Iris pigment epithelial cell (primary cell): Measurements from ENCODE around the gene TTC9C.
"Not testable (repeated sequence)": the region's sequence is repeated elsewhere in the genome, so short reads cannot be mapped to it uniquely, and the experiment has no call there.

ENCODE experiments used
- DNase-seq: peaks from one replicate; pipeline ENCODE4 v3.0.0-alpha.2; 2011; ENCODE audit warnings: low read depth

Gene TTC9C

DNA sequence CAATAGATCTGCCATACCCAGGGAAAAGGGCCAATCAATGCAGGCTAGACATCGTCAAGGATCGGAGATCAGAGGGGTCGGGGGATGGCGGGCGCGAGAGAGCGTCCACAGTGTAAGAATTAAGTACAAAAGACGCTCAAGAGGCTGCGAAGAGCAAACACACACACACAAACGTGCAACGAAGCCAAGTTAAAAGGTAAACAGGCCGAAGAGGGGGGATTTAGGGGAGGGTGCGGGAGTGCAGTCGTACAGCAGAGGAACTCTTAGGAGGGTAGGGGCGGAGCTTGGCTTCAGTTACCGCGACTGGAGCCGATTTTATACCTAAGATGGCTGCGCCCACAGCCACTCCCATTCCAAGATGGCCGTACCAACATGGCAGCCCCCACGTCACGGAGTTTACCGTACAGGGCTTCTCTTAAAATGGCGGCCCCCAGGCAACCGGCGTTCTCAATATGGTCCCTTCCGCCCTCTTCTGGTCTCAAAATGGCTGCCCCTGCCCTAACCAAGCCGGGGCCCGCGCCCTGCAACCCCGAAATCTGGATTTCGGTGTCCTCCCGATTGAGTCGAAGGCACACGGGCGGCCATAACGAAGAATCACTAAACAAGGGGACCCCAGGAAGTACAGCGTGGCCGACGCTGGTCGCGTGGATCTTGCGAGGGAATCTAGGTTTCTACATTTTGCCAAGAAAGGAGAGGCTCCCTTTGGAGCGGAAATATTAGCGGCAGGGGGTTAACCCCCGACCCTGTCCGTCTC lies 18.9 kb upstream of the TTC9C start:
- DNase-seq = peak; percentile 99

DNA sequence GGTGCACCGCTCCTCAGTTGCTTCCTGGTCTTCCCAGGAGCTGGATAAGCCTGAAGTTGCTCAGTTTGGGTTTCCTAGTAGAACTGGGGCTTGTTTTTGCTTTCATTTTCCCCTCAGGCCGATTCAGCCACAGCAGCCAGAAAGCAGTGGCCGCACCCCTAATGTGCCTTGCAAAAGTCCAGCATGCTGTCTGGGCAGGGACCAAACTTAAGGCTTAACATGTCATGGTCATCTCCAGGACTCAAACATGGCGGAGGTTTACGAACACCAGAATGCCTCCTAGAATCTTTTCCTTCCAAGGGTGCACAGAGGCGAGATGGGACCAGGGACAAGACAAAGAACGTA lies 18.3 kb upstream of the TTC9C start:
- DNase-seq = peak; percentile 52

DNA sequence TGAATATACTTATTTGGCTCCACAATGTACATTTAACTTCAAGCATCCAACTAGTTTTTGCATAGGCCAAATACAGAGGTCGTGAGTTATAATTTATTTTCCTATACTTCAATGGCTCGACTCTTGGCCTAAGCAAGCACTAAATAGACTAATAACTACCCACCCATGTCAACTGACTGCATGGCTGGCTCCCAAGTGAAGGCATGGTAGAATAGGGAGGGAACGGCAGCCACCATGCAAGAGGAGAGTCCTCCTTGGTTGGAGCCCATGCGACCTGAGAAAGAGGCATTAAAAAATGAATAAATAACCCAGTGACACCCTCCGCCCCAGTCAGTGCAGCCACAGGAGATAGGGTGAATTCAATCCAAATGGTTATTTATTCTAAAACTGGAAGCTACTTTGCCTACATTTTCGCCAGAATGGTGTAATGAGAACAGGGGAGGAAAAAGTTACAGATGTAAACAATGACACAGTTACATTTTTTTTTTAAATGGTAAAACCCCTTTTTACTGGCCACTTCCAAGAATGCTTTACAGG lies 15.9 kb upstream of the TTC9C start:
- DNase-seq = no peak

DNA sequence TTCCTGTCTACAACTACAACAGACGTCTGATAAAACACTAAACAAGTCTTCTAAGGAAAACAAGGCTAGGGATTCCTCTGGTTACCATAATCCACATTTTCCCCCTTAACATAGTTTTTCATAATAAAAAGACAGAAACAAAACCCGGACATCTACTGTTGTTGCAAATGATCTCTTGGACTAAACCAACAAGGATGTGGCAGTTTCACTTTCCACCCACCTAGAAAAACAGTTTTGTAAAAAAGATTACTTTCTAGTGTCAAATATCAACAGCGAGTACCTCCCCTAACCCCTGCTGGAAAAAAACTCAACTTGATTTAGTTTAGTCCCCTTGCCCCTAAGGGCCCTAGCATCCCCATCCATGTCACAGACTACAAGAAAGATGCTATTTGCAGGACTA lies 15.4 kb upstream of the TTC9C start:
- DNase-seq = no peak

DNA sequence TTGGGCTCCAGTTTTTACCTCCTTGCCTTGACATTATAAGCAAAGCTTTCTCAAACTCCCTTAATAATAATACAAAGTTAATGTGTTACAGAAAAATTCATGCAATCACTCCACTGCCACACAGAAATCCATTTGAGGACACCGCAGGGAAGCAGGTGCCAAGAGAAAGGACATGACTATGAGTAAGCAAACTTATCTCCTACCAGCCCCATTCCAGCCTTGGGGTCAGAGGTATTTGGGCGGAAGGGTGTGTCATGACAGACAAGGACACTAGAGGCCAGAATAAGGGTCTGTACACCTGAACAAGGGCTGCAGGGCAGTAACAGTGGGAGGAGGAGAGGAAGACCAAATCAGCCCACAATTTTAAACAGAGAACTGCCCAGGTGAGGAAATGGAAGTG lies 14.9 kb upstream of the TTC9C start:
- no peak for DNase-seq

DNA sequence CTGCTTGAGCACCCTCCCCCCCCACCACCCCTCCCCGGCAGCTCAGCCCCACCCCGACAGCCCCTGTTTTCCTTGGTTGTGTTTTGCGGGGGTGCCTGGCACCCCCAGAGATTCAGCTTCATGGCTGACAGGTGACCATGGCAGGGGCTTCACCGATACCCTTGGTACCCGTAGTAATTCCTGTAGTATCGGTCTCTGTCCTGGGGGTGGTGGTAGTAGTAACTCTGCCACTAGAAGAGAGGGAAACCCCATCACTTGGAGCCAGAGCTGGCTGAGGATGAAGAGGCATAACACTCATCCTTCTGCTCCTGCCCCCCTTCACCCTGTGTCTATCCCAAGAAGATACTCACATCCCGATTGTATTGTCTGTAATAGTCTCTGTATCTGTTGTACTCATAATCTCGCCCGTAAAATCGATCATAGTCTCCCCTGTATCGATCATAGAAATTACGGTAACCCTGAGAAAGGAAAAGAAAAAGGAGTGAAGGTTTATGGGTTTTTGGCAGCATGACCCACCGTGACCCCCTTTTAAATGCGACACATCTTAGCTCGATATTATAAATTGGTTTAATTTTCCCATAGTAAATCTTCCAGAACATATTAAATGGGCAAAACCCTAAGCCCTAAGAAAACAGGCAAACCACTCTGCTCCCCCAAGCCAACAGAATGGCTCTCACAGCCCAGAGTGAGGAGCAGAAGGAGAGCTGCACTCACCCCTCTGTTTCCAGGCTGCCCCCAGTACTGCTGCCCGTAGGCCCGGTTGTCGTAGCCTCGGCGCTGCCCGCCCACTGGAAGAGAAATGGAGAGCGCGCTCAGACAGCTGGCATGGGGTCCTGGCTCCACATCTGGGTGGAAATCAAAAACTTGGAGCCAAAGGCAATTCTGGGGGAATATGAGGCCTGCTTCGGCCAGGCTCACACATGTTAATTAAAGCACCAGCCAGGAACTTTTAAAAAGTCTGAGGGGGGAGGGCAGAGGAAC lies 12.8 kb upstream of the TTC9C start:
- DNase-seq = no peak

DNA sequence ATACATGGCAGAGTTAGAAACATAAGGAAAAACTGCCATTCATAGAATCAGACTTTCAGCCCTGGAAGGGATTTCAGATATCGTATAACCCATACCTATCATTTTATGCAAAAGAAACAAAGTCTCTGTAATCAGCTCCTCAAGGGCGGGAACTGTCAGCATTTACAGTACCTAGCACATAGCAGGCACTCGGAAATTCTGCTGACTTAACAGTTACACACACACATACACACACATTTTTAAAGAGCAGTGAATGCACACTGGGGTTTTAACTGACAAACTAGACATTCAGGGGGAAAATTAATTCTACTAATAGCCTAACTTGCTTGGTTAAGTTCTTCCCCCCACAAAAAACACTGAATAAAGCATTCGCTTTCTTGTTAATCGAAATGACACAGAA lies 12.1 kb upstream of the TTC9C start:
- no peak for DNase-seq

DNA sequence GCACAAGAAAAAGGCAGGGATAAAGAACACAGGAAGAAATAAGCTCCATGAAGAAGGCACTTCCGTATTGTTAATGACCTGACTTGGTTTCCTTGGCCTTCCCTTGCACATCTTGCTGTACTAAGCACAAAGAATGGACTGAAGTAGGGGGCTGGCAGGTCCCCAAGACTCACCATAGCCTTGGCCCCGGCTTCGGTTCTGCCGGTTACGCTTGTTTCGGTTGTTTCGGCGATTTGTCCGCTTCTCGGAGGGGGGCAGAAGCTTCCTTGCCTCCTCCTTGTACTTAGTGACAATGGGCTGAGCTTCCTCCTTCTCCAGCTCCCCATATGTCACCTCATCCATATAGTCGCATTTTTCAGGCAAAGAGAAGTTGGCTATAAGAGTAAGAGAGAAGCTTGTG lies 11.5 kb upstream of the TTC9C start:
- DNase-seq = no peak

DNA sequence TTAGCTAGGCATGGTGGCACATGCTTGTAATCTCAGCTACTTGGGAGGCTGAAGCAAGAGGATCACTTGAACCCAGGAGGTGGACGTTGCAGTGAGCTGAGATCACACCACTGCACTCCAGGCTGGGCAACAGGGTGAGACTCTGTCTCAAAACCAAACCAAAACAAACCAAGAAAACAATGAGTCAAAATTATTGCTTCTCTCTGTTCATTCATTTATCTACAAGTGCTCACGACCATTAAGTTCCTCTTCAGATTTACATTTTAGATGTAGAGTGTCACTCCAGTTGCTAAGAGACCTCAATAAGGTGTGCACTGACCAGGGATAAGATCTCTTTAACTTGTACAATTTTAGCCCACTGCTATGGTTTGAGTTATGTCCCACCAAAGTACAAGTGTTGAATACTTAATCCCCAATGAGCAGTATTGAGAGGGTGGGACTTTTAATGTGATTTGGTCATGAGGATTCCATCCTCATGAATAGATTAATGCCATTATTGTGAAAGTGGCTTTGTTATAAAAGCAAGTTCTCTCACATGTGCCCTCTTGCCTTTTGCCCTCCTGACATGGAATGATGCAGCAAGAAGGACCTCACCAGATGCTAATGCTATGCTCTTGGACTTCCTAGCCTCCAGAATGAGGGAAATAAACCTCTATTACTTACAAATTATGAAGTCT lies 8.8 kb upstream of the TTC9C start:
- no peak for DNase-seq

DNA sequence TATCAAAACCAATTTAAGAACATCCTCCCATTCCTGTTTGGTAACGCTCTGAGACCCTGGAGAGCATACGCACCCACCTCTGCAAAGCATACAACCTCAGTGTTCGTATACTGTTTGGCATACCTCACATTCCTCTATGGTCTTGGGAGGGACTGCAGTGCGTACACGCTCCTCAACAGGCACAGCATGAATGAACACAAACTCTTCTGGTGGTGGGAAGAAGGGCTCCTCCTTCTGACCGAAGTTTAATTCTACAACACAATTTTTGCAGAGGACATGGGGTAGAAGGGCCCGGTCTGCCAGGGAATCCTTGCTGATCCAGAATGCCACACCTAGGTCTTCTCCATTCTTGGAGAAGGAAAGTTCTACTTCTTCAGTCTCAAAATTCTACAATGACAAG lies 6.3 kb upstream of the TTC9C start:
- DNase-seq = peak; percentile 46

DNA sequence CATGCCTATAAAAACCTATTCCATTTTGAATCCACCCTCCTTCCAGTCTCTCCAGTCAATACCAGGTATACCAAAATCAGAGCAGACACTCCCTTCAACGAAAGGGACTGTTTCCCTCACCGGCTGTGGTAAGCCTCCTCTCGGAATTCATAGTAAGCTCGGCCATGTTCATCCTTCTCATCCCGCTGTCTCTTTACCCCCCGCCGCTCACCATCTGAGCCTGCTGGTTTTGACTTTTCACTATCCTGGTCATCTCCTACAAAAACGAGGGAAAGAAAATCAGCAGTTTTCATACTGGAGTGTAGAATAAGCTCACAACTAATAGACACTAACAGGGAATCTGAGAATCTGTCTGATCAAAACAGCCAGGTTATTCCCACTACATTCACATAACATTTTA lies 4.1 kb upstream of the TTC9C start:
- DNase-seq = no peak

DNA sequence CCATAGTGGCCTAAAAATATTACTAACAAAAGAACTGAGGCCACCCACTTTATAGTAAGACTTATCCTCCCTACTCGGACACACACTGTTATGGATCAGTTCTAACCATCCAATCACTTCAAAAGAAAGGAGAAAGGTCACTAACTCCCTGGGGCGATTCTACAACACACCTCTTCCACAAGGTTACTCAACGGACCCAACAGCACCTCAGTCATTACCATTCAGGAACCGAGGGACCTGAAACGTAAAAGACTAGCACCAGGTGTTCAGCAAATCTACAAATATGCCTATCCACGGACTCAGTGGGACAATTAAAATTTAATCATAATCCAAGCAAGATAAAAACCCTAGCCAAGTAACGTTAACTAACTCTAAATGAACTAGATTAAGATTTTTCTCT lies 2.6 kb upstream of the TTC9C start:
- DNase-seq = no peak

DNA sequence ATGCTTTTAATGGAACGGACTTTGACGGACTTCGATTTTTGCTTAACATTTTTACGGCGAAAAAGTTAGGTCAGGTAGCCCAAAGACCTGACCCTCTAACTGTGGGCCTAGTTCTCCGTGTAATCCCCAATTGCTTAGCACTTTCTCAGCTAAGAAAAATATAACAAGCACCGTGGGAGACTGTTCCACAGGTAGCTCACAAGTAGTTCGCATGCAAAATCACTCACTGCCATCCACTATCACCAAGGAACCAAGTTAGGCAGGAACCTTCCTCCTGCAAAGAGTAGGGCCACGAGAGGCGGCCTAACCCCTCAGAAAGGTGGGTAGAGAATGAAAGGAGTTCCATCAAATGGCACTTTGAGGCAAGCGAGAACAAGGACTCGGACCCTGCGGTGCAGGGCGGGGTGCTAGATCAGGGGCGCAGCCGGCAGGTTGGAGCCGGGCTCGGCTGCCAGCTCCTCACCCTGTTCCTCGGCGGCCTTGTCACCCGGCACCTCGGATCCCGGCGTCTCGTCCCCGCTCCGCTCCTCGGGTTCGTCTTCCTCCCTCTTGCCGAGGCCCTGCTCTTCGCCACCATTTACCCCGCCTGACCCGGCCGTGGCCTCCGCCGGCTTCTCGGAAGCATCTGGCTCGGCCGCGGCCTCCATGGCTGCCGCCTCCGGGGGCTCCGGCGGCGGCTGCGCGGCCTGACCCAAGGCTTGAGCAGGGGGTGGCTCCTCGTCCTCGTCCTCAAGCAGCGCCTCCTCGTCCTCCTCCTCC lies 2.0 kb upstream of the TTC9C start:
- no peak for DNase-seq

DNA sequence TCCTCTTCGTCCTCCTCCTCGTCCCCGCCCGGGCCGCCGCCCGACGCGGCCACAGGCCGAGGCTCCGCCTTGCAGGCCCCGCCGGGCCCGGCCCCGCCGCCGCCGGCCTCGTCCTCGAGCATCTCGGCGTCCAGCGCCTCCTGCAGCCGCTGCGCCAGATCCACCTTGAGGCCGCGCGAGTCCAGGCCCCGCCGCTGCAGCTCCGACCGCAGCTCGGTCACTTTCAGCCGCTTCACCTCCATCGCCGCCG lies 1.4 kb upstream of the TTC9C start:
- no peak for DNase-seq

DNA sequence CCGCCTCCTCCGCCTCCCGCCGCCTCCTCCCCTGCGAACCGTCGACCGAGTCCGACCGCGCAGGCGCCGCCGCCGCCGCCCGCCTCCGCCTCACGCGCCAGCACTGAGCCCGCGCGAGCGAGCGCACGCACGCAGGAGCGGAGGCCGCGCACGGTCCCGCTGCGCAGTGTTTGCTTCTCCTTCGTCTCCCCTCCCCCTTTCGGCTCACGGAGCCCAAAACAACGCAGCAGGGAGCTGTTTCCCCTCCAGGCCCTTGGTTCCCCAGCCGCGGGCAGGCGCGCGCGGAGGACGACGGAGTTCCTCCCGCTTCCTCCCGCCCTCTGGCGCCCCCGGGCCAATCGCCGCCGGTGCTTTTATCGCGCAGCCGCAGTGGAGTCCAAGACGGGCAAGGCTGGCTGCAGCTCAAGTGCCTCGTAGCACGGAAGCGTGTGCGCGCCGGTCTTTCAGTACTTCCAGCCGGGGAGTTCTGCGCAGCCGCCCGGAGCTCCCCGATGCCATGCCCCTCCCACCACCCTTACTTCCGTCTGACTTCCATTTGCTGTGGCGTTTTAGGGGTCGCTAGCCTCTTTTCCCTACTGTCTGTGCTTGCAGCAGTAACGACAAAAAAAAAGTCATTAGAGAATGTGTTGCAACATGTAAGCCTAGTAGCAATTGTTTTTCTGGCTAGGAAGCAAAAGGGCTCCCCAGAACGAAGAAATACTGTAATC lies 968 bp upstream of the TTC9C start, which contains the start of gene HNRNPUL2:
Gene HNRNPUL2 (minus strand): TSS at position 293 of the 707 bp plus-strand sequence. CDS start 301 bp downstream, outside the sequence.
- peak; percentile 99 for DNase-seq

DNA sequence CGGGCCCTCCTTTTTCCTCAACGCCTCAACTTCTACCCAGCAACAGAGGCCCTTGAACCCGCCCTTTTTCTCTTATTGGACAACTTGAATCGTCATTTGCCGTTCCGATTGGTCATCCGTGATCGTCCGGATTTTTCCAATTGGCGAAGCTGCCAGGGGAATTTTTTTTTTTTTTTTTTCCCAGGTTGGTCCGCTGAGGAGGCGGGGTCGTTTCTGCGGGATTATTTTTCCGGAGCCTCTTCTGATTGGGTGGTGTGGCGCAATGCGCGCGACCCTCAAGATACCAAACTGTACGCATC lies 465 bp upstream of the TTC9C start:
- peak; percentile 97 for DNase-seq

DNA sequence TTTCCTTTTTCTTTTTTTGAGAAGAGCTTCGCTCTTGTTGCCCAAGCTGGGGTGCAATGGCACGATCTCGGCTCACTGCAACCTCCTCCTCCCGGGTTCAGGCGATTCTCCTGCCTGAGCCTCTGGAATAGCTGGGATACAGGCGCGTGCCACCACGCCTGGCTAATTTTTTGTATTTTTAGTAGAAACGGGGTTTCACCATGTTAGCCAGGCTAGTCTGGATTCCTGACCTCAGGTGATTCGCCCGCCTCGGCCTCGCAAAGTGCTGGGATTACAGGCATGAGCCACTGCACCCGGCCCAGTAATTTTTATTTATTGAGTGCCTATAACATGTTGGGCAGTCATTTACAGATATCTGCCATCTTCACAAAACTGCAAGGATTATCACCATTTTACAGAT lies 1.8 kb downstream of the TTC9C start:
- DNase-seq = not testable (repeated sequence)

DNA sequence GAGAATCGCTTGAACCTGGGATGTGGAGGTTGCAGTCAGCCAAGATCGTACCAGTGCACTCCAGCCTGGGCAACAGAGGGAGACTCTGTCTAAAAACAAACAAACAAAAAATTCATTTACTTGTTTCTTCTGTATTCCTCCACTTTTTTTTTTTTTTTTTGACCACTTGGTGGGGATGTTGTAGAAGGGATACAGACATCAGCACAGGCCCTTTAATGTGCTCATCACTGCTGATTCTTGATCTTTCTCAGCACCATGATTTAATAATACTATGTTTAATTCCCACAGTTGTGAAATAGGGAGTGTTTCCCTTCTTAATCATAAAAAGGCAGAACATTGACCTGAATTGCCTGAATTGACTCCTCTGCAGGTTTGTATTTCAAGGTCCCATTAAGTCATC lies 4.5 kb downstream of the TTC9C start:
- peak; percentile 46 for DNase-seq

DNA sequence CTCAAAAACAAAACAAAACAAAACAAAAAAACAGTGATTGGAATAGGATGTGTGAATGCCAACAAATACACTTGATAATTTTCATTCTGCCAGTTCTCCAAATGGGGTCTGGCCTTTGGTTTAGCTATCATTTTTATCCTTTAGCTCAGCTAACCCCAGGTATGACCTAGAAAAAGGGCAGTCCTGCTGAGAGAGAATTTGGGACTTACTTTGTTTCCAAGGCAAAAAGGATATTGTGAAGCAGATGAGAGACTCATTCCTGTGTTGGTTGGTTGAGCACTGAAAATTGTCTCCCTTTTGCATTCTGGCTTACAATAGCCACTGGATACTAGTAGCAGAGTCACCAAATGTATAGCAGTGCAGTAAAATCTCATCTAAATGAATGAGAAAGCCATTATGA lies 8.9 kb downstream of the TTC9C start:
- DNase-seq = no peak

DNA sequence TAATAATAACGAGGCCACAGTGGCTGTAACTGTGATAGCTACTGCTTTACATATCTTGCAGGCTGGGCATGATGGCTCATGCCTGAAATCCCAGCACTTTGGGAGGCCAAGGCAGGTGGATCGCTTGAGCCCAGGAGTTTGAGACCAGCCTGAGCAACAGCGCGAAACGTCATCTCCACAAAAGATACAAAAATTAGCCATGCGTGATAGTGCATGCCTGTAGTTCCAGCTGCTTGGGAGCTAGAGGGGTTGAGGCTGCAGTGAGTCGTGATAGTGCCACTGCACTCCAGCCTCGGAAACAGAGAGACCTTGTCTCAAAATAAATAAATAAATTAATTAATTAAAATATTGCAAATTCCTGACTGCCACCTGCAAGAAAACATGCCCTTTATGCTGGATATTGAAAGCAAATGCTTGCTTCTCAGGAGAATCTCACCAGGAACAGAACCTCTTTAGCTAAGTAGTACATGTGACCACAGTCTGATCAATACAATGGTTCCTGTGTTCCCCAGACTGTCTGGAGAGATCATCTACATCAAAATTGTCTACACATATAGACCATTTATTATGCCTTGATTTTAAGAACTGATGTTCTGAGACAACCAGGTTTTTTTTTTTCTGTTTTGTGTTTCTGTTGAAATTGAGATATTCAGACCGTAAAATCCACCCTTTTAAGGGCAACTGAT lies 19.3 kb downstream of the TTC9C start:
- DNase-seq = no peak

DNA sequence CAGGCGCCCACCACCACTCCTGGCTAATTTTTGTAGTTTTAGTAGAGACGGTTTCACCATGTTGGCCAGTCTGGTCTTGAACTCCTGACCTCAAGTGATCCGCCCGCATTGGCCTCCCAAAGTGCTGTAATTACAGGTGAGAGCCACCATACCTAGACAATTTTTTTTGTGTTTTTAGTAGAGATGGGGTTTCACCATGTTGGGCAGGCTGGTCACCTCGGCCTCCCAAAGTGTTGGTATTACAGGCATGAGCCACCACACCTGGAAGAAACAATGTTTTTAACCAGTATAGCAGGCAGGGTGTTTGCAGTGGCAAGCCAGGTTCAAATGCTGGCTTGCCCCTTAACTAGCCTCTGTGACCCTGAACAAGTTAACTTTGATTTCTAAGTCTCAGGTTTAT lies 21.6 kb downstream of the TTC9C start:
- not testable (repeated sequence) for DNase-seq
